Measurements from ENCODE around the gene TMEM256. TPM values are rescaled to one million over a fixed set of nuclear protein-coding genes. Genes with fewer than 3 reads are reported as not detected.

Gene TMEM256
- 71.3 and 188 TPM in 2 replicates for total RNA-seq

DNA sequence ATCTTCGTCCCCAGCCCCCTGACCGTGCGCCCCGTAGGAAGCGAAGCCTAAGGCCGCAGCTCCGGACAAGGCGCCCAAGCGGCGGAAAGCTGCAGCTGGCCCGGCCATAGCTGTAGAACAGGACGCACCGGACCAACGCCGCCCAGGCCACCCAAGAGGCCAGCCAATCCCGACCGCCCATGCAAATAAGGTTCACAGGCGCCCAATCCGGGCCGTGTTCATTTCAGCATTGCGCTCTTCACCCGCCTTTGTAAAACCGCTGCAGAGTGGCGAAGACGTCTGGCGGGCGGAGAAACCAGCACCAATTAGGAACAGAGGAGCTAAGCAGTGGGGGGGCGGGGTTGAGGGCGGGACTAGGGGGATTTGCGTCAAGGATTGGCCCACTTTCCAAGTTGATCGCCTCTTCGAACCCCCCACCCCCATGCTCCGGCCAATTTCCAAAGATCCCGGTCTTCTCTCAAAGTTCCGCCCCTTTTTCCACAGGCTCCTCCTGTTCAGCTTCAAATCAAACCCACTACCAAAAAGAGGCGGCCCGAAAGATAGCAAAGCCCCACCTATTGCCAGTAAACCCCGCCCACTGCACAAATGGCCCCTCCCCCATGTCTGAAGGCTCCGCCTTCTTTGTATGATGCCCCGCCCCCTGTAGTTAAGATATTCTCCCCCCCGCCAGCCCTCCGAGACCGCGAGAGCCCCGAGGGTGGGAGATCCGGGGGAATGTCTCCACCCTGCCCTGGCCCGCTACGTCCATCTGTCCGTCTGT lies at the start of gene TMEM256:
Gene TMEM256 (minus strand): TSS at position 121 of the 760 bp plus-strand sequence. CDS start 13 bp downstream, at position 108.

DNA sequence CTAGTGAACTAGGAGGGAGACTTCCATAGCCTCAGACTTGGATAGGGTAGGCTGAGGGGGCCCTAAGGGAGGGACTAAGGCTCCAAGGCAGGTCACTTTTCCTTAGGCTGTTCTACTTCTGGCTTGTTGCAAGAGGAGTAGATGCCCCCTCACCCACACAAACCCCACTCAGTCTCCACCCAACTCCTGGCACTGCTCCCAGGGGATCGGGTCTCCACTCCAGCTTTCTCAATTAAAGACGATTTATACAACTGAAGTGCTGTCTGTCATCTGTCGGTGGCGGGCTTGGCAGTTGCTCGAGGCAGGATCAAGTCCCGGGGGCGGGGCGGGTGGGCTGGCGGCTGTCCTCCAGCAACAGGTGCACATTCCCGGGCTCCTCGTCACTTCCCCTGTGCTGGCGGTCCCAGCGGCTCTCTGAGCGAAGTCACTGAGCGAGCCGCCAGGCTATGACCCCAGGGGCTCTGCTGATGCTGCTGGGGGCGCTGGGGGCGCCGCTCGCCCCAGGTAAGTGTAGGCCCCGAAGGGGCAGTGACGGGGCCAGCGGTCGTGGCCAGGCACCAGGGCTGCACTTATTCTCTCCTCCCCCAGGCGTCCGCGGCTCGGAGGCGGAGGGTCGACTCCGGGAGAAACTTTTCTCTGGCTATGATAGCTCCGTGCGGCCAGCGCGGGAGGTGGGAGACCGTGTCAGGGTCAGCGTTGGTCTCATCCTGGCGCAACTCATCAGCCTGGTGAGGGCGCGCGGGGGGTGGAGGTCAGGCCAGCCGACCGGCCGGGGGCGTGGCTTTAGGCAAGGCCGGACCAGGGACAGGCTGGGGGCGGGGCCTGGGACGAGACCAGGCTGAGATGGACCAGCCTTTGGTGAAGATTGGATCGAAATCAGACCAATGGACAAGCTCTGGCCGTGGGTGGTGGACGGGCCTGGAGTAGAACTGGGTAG lies 41.1 kb upstream of the TMEM256 start, which contains the start of gene CHRNB1:
Gene CHRNB1 (plus strand): TSS at position 380 of the 937 bp plus-strand sequence. CDS start 67 bp downstream, at position 447.

GRCh38 chr17:7439462-7440112 lies 35.7 kb upstream of the TMEM256 start, which contains the start of gene FGF11:
Gene FGF11, plus strand, starts transcription at chr17:7439512. Its CDS starts 109 bp downstream, at chr17:7439621.

DNA sequence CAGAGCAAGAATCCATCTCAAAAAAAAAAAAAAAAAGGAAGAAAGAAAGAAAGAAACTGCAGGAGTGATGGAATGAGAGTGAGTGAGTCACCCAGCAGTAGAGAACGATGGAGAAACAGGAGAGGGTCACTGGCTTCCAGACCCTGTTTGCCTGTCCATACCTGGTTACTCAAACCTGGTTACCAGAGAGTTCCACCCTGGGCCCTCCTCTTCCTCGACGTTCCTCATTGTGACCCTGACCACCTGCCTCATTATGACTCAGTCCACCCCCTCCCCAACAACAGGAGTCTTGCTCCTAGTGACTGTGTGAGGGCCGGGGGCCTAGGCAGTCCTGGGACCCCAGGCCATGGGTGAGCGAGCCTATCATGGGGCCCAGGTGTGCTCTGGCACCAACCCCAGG lies 24.7 kb upstream of the TMEM256 start, which contains the start of gene SPEM3:
Gene SPEM3 (plus strand): TSS at position 301 of the 400 bp plus-strand sequence. CDS start 46 bp downstream, at position 347.

DNA sequence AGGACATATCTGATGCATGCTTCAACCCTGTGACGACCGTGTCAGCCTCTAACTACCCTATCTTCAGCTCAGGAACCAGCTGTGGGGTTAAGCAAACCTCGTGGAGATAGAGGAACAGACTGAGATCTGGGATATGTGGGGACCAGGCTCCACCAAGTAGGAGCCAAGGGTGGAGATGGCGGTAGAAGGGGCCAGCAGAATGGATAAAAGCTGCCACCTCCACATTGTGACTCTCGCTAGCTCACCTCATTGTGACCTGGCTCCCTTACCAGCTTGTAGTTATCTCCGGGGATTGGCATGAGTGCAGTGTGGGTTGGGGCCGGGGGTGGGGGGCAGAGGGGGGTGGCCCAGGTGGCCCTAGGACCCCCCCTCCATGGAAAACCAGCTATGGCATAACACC lies 21.4 kb upstream of the TMEM256 start, which contains the start of gene SPEM2:
Gene SPEM2 (plus strand): TSS at position 301 of the 400 bp plus-strand sequence. CDS start 73 bp downstream, at position 374.

GRCh38 chr17:7419819-7420610 lies 16.1 kb upstream of the TMEM256 start, which contains the start of gene SPEM1:
Gene SPEM1, plus strand, starts transcription at chr17:7420324. Its CDS starts 61 bp downstream, at chr17:7420385.

DNA sequence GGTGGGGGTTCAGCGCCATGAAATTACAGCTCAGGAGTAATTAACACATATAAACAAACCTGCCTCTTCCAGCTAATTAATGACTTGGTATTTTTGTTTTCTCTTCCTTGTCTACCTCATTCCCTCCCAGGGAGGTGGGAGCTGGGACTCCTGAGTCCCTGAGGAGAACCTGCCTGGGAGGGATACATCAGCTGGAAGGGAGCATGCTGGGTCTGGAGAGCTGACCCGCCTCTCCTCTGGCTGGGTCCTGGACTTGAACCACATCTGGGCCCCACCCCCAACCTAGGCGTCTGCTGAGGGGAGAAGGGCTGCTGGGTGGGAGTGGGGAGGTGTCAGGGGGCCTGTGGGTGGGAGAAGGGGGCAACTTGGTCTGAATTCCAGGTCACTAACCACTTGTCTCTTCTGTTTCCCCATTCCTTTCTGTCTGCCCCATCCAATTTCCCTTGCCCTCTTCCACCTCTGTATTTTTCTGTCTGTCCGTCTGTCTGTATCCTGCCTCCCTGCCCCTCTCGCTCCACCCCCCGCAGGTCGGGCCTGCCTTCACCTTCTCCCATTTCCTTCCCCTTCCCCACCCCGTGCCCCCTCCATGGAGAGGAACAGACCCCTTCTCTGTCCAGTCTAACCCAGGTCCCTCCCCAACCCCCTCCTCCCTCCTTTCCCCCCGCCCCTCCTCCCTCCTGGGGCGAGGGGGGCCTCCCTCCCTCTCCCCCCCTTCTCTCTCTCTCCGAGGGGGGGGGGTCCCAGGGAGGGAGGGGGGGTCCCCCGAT lies 3.8 kb upstream of the TMEM256 start, which contains the start of gene NLGN2:
Gene NLGN2 (plus strand): TSS at position 361 of the 767 bp plus-strand sequence. CDS start 411 bp downstream, outside the sequence.

GRCh38 chr17:7394452-7395191 lies 9.3 kb downstream of the TMEM256 start, which contains the start of gene PLSCR3:
Gene PLSCR3, minus strand, starts transcription at chr17:7394525. Its CDS starts 415 bp downstream, at chr17:7394110.

GRCh38 chr17:7380855-7381683 lies 22.8 kb downstream of the TMEM256 start, which contains the start of gene TNK1:
Gene TNK1, plus strand, starts transcription at chr17:7381089. Its CDS starts 1,838 bp downstream, at chr17:7382927.

DNA sequence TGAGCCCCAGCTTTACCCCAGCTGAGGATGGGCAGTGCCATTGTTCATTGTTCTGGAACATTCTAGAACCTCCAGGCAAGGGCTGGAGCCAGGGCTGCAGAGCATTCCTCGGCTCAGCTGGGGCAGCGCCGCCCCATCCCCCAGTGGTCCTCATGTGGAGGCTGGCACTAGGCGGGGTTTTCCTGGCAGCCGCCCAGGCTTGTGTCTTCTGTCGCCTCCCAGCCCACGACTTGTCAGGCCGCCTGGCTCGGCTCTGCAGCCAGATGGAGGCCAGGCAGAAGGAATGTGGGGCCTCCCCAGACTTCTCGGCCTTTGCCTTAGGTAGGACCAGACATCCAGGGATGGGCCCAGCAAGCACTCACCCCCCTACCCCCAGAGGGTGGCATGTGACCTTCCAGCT lies 48.8 kb downstream of the TMEM256 start, which contains the start of gene TMEM95:
Gene TMEM95 (plus strand): TSS at position 104 of the 400 bp plus-strand sequence. CDS start 49 bp downstream, at position 153.

Other genes with a start within 250 kb of the TMEM256 start
- gene ASGR1, start 224.7 kb downstream of the TMEM256 start, total RNA-seq, result 5.5 and 9.1 TPM in 2 replicates
- gene DLG4, start 184.3 kb downstream of the TMEM256 start, total RNA-seq, result 7.8 and 10.4 TPM in 2 replicates
- 164 and 179 TPM in 2 replicates for gene ACADVL, start 184.2 kb downstream of the TMEM256 start, total RNA-seq
- gene DVL2, start 169.6 kb downstream of the TMEM256 start, total RNA-seq, result 36.1 and 40.6 TPM in 2 replicates
- gene PHF23, start 164.6 kb downstream of the TMEM256 start, total RNA-seq, result 39.7 and 43.9 TPM in 2 replicates
- 52.1 and 157 TPM in 2 replicates for gene GABARAP, start 161.6 kb downstream of the TMEM256 start, total RNA-seq
- gene CTDNEP1, start 152.4 kb downstream of the TMEM256 start, total RNA-seq, result 14.1 and 19.5 TPM in 2 replicates
- 48.8 and 52.3 TPM in 2 replicates for gene ELP5, start 151.9 kb downstream of the TMEM256 start, total RNA-seq
- gene CLDN7, start 141.6 kb downstream of the TMEM256 start, total RNA-seq, result 12.9 and 15.6 TPM in 2 replicates
- gene SLC2A4, start 122.4 kb downstream of the TMEM256 start, total RNA-seq, result under 0.01 and 0.30 TPM in 2 replicates
- gene YBX2, start 109.5 kb downstream of the TMEM256 start, total RNA-seq, result 0.15 TPM in 1 of 2 replicates, not detected in the other
- gene EIF5A, start 96.5 kb downstream of the TMEM256 start, total RNA-seq, result 761 and 967 TPM in 2 replicates
- 34.8 and 60.0 TPM in 2 replicates for gene GPS2, start 88.7 kb downstream of the TMEM256 start, total RNA-seq
- gene NEURL4, start 74.8 kb downstream of the TMEM256 start, total RNA-seq, result 12.0 and 17.9 TPM in 2 replicates
- gene ACAP1, start 67.6 kb downstream of the TMEM256 start, total RNA-seq, result not detected in 2 replicates
- gene KCTD11, start 51.9 kb downstream of the TMEM256 start, total RNA-seq, result 1.9 and 2.9 TPM in 2 replicates
- not detected in 2 replicates for gene TMEM95, start 48.9 kb downstream of the TMEM256 start, total RNA-seq
- 0.91 TPM in 1 of 2 replicates, not detected in the other for gene TNK1, start 23.0 kb downstream of the TMEM256 start, total RNA-seq
- gene PLSCR3, start 9.6 kb downstream of the TMEM256 start, total RNA-seq, result 8.4 and 15.3 TPM in 2 replicates
- 2.1 and 2.6 TPM in 2 replicates for gene NLGN2, start 3.7 kb upstream of the TMEM256 start, total RNA-seq
- gene SPEM1, start 16.2 kb upstream of the TMEM256 start, total RNA-seq, result not detected in 2 replicates
- not detected in 2 replicates for gene SPEM2, start 21.5 kb upstream of the TMEM256 start, total RNA-seq
- gene SPEM3, start 24.8 kb upstream of the TMEM256 start, total RNA-seq, result not detected in 2 replicates
- 5.6 and 7.5 TPM in 2 replicates for gene TMEM102, start 31.3 kb upstream of the TMEM256 start, total RNA-seq
- 0.15 and 0.32 TPM in 2 replicates for gene FGF11, start 35.4 kb upstream of the TMEM256 start, total RNA-seq
- 4.5 and 6.5 TPM in 2 replicates for gene CHRNB1, start 41.0 kb upstream of the TMEM256 start, total RNA-seq
- gene ZBTB4, start 75.5 kb upstream of the TMEM256 start, total RNA-seq, result 6.7 and 7.1 TPM in 2 replicates
- not detected in 2 replicates for gene SLC35G6, start 77.3 kb upstream of the TMEM256 start, total RNA-seq
- 54.1 and 66.9 TPM in 2 replicates for gene POLR2A, start 80.3 kb upstream of the TMEM256 start, total RNA-seq
- gene TNFSF12, start 145.0 kb upstream of the TMEM256 start, total RNA-seq, result 3.6 and 6.5 TPM in 2 replicates
- 0.46 and 1.6 TPM in 2 replicates for gene TNFSF13, start 154.7 kb upstream of the TMEM256 start, total RNA-seq
- 92.9 and 115 TPM in 2 replicates for gene SENP3, start 157.8 kb upstream of the TMEM256 start, total RNA-seq
- gene CD68, start 175.5 kb upstream of the TMEM256 start, total RNA-seq, result 1.1 and 1.3 TPM in 2 replicates
- 117 and 125 TPM in 2 replicates for gene MPDU1, start 179.8 kb upstream of the TMEM256 start, total RNA-seq
- not detected in 2 replicates for gene SOX15, start 186.0 kb upstream of the TMEM256 start, total RNA-seq
- gene FXR2, start 210.8 kb upstream of the TMEM256 start, total RNA-seq, result 39.2 and 47.7 TPM in 2 replicates
- gene SAT2, start 223.7 kb upstream of the TMEM256 start, total RNA-seq, result 24.0 and 24.3 TPM in 2 replicates
- not detected in 2 replicates for gene SHBG, start 226.0 kb upstream of the TMEM256 start, total RNA-seq
- not detected in 2 replicates for gene ATP1B2, start 246.8 kb upstream of the TMEM256 start, total RNA-seq

Measured in epithelial cell of umbilical artery (primary cell).